GM21723 (cell line): ENCODE measurements around the gene CLDN15.
"Not testable (repeated sequence)": the region's sequence is repeated elsewhere in the genome, so short reads cannot be mapped to it uniquely, and the experiment has no call there.

Experiments used
- ATAC-seq: cut with Tn5 transposase; IDR thresholded peaks from one replicate; pipeline ENCODE4 v1.9.1; 2021; ENCODE audit warnings: mild to moderate bottlenecking, moderate library complexity; ENCODE audit not compliant: unreplicated experiment

CLDN15 gene, protein sequence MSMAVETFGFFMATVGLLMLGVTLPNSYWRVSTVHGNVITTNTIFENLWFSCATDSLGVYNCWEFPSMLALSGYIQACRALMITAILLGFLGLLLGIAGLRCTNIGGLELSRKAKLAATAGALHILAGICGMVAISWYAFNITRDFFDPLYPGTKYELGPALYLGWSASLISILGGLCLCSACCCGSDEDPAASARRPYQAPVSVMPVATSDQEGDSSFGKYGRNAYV

DNA sequence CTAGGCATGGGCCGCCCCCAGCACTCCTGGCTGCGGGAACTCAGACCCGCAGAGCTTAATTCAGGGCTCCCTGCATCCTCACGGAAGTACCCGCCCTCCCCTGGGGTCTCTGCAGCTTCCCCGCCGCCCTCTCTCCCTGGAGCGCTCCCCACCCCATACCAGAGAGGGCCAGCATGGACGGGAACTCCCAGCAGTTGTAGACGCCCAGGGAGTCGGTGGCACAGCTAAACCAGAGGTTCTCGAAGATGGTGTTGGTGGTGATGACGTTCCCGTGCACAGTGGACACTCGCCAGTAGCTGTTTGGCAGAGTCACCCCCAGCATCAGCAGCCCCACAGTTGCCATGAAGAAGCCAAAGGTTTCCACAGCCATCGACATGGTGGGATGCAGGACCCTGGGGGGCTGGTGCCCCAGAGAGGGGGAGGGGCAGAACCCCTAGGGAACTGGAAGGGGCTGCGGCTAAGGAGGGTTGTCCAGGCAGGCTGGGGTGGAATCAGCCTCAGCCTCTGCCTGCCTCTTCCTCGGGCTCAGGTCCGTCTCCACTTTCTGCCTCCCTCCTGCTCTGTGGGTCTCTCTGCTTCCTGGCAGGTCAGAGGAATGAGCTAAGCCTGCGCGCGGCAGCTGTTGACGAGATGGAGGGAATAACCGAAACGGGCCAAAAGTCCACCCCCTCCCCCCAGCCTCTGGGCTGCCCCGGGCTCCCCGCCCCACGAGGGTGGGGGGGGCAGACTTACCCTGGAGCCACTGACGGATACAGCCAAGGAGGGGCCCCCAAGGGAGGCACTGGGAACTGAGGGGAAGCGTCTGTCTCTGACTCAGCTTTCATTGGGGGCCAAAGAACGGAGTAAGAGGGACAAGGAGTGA lies at the start of gene CLDN15:
CLDN15 (minus strand) TSS at position 597 of the 862 bp plus-strand sequence; CDS start at position 376, 221 bp downstream.
- no peak for ATAC-seq

DNA sequence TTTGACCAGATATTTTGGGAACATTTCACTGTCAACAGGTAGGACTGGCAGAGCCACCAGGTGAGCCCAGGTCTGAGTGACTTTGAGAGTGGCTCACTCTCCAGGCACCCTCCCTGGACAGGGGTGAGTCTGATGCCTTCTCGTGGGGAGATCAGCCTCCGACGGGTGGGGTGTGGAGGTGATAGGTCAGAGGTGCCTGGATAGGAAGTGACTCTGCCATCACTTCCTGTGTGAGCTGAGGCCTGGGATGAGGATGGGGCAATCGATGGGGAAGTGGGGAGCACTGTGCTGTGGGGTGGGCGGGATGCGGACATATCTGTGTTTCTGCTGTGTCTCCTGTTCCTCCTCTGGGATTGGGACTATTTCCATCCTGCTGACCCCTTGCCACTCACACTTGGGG lies 49.4 kb upstream of the CLDN15 start:
- no peak for ATAC-seq

- ATAC-seq = not testable (repeated sequence)
These were observed 48.3 kb upstream of the CLDN15 start for GRCh38 chr7:101285880-101286279.

GRCh38 chr7:101285171-101285570 lies 47.6 kb upstream of the CLDN15 start:
- ATAC-seq = no peak

- ATAC-seq = not testable (repeated sequence)
These were observed 43.3 kb upstream of the CLDN15 start for GRCh38 chr7:101280912-101281311.

- no peak for ATAC-seq
These were observed 41.1 kb upstream of the CLDN15 start for GRCh38 chr7:101278461-101279292.

DNA sequence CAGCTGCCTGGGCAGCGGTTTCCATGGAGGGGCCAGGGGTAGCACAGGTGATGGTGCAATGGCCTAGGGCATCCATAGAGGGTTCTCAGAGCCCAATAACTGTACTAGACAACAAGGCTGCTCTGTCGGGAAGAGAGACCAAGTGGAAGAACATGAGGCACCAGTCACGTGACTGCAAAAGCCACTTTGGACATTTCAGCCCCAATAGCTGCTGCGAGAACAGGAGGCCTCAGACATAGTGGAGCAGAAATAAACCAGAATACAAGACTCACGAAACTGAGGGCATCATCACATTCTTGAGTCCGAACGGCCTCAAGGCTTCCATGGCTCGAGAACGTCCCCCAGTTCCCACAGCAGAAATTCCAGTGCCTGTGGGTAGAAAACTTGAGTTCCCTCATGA lies 39.6 kb upstream of the CLDN15 start:
- no peak for ATAC-seq

- no peak for ATAC-seq
These were observed 35.6 kb upstream of the CLDN15 start for GRCh38 chr7:101273206-101273605.

DNA sequence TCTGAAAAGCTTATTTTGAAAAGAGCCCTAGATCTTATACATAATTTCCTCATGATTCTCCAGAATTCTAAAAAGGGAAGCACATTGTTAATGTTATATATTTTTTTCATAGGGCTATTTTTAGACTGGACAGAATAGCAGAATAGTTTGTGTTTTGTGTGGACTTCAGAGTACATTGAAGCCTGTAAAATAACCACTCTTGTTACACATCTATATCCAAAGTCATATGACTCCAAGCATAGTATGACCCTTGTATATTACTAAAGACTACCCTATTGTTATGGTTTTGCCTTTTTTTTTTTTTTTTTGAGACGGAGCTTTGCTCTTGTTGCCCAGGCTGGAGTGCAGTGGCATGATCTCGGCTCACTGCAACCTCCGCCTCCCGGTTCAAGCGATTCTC lies 33.4 kb upstream of the CLDN15 start:
- no peak for ATAC-seq

- no peak for ATAC-seq
These were observed 32.1 kb upstream of the CLDN15 start for GRCh38 chr7:101269664-101270063.

DNA sequence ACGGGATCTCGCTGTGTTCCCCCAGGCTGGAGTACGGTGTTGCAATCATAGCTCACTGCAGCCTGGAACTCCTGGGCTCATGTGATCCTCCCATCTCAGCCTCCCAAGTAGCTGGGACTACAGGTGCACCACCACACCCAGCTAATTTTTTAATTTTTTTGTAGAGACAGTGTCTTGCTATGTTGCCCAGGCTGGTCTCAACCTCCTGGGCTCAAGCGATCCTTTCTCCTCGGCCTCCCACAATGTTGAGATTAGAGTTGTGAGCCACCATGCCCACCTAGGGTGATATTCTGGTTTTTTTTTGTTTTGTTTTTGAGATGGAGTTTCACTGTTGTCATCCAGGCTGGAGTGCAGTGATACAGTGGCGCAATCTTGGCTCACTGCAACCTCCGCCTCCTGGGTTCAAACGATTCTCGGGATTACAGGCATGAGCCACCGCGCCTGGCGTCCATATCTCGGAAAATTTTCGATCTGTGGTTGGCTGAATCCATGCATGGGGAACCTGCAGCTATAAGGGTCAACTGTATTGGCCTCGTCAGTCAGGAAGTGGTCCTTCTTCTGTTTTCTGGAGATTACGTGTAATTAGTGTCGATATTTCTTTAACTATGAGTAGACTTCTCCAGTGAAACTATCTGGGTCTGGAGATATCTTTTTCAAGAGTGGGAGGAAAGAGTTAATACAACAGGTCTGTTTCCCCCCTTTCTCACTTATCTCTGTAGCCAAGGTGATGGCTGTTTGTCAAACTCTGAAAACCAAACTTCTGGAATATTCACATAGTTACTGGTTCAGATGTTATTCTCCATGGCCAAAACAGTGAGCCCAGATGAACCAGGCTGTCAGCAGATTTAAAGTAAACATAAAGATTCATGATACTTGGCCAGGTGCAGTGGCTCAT lies 28.3 kb upstream of the CLDN15 start:
- ATAC-seq = no peak

DNA sequence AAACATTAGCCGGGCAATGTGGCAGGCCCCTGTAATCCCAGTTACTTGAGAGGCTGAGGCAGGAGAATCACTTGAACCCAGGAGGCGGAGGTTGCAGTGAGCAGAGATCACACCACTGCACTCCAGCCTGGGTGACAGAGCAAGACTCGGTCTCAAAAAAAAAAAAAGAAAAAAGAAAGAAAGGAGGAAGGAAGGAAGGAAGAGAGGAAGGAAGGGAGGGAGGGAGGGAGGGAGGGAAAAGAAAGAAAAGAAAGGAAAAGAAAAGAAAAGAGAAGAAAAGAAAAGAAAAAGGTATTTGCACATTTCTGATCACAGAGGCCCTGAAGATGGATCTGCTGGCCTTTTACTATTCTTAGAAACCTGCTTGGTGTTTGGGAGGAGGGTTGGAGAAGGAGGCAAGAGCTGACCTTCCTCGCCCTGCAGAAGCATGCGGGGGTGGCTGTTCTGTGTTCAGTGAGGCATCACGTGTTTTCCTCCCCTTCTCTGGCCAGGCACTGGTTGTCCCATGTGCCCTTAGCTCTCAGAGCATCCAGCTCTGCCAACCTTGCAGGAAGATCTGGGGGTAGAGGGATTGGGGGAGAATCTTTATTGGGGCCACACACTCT lies 26.6 kb upstream of the CLDN15 start:
- ATAC-seq = not testable (repeated sequence)

GRCh38 chr7:101258243-101258731 lies 20.7 kb upstream of the CLDN15 start:
- no peak for ATAC-seq

- no peak for ATAC-seq
These were observed 18.2 kb upstream of the CLDN15 start for GRCh38 chr7:101255796-101256195.

- ATAC-seq = not testable (repeated sequence)
These were observed 15.6 kb upstream of the CLDN15 start for GRCh38 chr7:101253199-101253598.

DNA sequence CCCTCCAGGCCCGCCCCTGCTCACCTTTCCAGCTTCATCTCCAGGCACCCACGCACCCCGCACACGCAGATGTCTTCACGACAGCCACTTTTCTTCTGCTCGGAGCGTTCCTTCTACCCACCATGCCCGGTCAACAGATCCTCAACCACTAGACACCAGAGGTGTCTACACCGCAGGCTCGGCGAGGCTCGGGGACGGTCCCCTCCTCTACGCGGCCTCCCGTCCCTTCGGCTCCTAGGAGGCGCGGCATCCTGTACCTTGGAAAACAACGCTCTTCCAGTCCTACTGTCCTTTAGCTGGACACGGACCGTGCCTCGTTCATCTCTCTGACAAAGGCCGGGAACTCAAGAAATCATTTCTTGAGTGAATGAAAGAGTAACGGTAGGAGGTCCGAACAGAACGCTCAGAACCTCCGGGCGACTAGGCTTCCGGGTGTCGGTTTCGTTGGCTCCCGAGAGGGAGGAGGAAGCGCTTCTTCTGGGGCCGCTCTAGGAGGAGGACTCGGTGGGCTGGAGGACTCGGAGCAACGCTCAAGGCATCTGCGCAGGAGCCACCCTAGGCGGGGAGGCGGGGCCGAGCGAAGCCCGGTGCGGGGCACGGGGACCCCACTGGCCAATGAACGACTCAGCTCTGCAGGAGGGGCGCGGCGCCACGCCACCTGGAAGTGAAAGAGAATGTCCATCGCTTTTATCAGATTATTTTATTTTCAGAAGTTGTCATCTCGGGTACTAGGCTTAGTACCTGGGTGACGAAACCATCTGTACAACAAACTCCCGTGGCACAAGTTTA lies 14.5 kb upstream of the CLDN15 start:
- ATAC-seq = peak; percentile 95

DNA sequence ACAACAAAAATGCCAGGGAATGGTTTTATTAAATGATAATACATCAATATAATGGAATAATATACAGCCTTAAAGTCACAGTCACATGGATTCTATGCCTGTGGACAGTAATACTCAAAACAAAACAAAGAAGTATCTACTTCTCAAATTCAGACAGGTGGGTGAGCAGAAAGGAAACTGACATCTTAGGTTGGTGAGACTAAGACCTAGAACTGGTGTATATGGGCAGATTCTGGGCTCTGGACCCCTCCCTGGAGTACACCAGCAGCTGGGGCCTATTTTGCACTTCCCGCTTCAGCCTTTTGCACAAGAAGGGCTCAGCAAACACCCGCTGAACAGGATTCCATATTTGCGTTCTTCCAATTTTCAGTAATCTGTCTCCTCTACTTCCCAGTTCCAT lies 12.7 kb upstream of the CLDN15 start:
- ATAC-seq = no peak

DNA sequence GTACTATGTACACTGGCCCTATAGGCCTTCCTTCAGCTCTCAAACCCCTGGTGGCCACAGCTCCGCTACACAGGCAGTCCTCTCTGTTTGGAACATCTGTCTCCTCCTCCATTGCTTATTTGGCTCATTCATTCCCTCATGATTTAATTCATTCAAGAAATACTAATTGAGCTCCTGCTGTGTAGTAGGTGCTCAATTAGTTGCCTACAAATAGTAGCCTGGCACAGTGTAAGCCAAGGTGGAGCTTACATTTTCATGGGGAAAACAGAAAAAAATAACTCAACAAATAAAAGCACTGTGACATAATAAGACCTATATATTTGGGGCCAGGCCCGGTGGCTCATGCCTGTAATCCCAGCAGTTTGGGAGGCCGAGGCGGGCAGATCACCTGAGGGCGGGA lies 10.7 kb upstream of the CLDN15 start:
- ATAC-seq = no peak

DNA sequence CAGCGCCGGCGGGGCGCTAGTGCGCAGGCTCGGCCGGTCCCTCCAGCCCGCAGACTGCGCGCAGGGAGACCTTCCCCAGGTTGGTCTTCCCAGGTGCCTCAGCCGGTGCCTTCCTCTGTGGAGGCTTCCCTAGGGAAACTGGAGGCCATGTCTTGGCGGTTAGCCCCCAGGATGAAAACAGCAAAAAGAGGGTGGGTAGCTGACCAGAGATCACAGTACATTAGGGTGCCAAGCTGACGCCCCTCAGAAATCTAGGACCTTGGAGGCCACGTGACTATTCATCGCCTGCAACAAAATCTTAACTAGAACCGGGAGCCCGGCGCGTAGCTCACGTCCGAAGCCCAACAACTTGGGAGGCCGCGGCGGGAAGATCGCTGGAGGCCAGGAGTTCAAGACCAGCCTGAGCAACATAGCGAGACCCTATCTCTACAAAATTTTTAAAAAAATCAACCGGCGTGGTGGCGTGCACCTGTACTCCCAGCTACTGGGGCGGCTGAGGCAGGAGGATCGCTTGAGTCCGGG lies 7.6 kb upstream of the CLDN15 start:
- no peak for ATAC-seq
